ENCODE data around the gene THADA.
A peak's percentile ranks its signal among the peaks of the same experiment; 100 is the strongest.

The THADA gene

DNA sequence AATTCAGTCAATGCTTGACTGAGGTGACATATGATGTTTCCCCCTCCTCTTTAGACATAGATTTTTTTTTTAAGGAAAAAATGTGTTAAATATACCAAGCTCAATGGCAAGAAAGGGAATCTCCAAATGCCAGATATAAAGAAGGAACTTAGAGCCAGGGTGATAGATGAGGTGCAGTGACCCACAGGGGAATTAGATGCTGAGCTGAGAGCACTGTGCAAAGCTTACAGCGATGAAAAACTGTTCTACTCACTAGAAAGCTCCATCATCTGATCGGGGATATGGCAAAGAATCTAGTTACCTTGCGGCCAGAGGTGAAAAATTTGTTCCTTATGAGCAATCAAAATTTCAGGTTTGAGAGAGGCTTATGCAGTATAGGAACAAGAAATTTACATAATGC is 218.5 kb downstream of the THADA start:
- no peaks in the 10 kb centered on the region for H3K9me3 Mint-ChIP-seq
- H3K36me3 Mint-ChIP-seq (ENCODE audit: low read depth) = peaks cover 16% of the 10 kb centered on the region
- H3K4me1 Mint-ChIP-seq = peaks cover 27% of the 10 kb centered on the region
- H3K4me3 Mint-ChIP-seq = no peak overlapping the region
- H3K27me3 Mint-ChIP-seq (ENCODE audit: low read depth, poor library complexity) = no peaks in the 10 kb centered on the region
- TF ChIP-seq, protein P1, sequence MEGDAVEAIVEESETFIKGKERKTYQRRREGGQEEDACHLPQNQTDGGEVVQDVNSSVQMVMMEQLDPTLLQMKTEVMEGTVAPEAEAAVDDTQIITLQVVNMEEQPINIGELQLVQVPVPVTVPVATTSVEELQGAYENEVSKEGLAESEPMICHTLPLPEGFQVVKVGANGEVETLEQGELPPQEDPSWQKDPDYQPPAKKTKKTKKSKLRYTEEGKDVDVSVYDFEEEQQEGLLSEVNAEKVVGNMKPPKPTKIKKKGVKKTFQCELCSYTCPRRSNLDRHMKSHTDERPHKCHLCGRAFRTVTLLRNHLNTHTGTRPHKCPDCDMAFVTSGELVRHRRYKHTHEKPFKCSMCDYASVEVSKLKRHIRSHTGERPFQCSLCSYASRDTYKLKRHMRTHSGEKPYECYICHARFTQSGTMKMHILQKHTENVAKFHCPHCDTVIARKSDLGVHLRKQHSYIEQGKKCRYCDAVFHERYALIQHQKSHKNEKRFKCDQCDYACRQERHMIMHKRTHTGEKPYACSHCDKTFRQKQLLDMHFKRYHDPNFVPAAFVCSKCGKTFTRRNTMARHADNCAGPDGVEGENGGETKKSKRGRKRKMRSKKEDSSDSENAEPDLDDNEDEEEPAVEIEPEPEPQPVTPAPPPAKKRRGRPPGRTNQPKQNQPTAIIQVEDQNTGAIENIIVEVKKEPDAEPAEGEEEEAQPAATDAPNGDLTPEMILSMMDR (IDR thresholded peaks at IDR 0.05) = no peak
- no peak overlapping the region for H3K27ac Mint-ChIP-seq
- DNase-seq = no peak

DNA sequence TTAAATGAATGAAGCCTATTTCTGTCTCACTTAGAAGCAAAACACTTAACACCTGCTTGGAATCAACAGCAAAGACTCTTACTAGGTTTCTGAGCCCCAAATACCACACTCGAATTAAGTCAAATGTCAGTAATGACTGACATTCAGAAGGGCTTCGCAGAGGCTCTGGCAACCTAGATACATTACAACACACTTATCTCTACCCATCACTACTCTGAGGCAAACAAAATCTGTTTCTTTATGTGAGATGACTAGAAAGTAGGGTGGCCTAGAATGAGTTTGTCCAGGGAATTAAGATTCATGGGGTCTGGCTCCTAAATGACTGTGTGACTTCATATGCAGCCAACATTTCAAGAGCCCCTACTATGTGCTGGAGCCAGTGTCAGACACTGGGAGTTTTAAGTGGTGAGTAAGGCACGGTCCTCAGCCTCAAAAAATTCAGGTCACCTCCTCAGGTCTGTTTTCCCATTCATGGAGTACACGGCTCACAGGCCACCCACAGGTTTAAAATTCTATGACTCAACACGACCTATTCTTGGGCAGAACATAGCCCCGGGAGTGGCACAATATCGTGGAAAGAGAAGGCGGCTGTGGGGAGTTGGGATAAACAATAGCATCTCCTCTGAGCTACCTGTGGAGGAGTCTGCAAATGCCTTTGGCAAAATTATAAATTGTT is 219.2 kb downstream of the THADA start:
- no peak for DNase-seq

DNA sequence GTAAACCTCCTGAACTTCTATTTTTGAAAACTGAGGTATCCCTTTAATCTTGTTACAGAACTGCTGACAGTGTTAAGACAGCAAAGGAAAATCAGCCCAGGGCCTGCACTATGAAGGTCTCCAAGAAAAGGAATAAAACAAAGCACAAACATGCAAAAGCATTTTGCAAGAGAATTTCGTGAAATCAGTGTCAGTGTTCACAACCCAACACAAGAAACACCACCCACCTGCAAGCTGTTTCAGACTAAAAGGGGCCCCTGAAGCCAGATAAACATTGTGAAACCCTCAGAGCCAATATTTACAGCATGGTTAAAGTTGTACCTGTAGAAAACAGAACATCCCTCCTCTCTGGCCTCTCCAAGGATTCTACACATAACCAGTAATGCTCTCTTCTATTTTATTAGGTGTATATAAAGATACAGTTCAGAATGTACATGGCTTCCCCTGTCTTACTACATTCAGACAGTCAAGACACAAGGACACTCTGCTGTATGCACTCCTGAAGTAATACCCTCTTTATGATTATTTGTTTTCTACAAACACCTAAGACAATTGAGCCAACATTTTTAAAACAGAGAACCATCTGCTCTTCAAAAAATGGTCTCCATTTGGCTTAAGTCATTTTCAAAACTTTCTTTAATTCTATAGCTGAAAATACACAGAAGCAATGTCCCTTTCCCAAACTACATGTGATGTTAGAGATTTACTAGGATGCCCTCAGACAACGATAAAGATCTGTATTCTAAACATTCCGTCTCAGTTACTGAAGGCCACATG is 219.9 kb downstream of the THADA start:
- H3K27ac Mint-ChIP-seq = peak overlapping the region; percentile 49
- H3K4me3 Mint-ChIP-seq = no peak overlapping the region
- H3K9me3 Mint-ChIP-seq = no peaks in the 10 kb centered on the region
- DNase-seq = no peak
- peaks cover 41% of the 10 kb centered on the region for H3K4me1 Mint-ChIP-seq
- H3K36me3 Mint-ChIP-seq (ENCODE audit: low read depth) = peaks cover 11% of the 10 kb centered on the region
- TF ChIP-seq, protein P1 (IDR thresholded peaks at IDR 0.05) = no peak
- H3K27me3 Mint-ChIP-seq (ENCODE audit: low read depth, poor library complexity) = no peaks in the 10 kb centered on the region

More for the DNA sequence above, 219.2 kb downstream of the THADA start:
- Mint-ChIP-seq H3K27me3 (ENCODE audit: low read depth, poor library complexity) (no peaks in the 10 kb centered on the region), H3K4me1 (peaks cover 34% of the 10 kb centered on the region), H3K4me3 (no peak overlapping the region), H3K9me3 (no peaks in the 10 kb centered on the region), H3K36me3 (ENCODE audit: low read depth) (peaks cover 11% of the 10 kb centered on the region), H3K27ac (peak overlapping the region; percentile 49)
- TF ChIP-seq, protein P1 (IDR thresholded peaks at IDR 0.05) = no peak

DNA sequence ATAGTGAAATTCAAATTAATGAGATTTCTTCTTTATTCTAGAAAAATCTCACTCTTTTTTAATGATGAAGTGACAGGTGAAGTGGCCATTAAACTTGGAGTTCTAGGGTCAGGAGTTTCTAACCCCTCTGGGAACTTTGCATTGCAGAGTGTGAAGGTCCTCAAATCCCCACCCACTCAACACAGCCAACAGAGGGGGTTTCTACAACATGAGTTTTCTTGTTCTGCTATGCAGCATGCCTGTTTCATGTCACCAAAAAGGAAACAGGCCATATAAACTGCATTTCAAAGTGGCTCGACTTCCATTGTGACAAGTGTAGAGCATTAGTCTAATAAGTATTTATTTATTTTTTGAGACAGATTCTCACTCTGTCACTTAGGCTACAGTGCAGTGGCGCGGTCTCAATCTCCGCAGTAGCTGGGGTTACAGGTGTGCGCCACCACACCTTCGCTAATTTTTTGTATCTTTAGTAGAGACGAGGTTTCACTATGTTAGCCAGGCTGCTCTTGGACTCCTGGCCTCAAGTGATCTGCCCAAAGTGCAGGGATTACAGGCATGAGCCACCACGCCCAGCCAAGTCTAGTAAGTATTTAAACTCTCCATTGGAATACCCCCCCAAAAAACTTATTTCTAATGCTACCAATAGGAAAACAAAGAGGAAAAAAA is 223.3 kb downstream of the THADA start:
- Mint-ChIP-seq H3K9me3 (no peaks in the 10 kb centered on the region), H3K36me3 (ENCODE audit: low read depth) (peaks cover 8% of the 10 kb centered on the region), H3K27ac (no peak overlapping the region), H3K4me1 (peaks cover 58% of the 10 kb centered on the region), H3K27me3 (ENCODE audit: low read depth, poor library complexity) (no peaks in the 10 kb centered on the region), H3K4me3 (no peak overlapping the region)
- no peak for DNase-seq
- TF ChIP-seq, protein P1 (IDR thresholded peaks at IDR 0.05) = no peak

DNA sequence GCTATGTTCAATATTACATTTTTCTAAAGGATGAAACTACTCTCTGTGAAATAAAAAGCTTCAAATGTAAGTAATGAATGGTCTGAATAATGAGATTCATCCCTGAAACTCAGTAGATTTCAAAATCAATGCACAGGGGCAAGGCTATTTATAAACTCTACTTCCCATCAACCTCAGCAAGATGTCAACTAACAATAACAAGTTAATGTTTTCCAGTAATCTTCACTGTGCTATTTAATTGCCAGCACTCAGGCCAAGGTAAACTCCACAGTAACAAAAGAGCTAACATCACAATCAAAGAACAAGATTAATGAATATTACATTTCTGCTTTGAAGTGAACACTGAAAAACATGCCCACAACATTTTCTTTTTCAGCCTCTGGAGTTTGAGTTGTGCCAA is 225.1 kb downstream of the THADA start:
- no peaks in the 10 kb centered on the region for H3K27me3 Mint-ChIP-seq (ENCODE audit: low read depth, poor library complexity)
- peak overlapping the region; percentile 16 for H3K27ac Mint-ChIP-seq
- H3K4me1 Mint-ChIP-seq = peaks cover 43% of the 10 kb centered on the region
- TF ChIP-seq, protein P1 (IDR thresholded peaks at IDR 0.05) = no peak
- no peak for DNase-seq
- peaks cover 8% of the 10 kb centered on the region for H3K36me3 Mint-ChIP-seq (ENCODE audit: low read depth)
- H3K9me3 Mint-ChIP-seq = no peaks in the 10 kb centered on the region
- no peak overlapping the region for H3K4me3 Mint-ChIP-seq
